ENCODE data around the gene TEAD1.

GRCh38 chr11:12860827-12861226, 186.6 kb downstream of the TEAD1 start:
- TF ChIP-seq POLR2A (IDR thresholded peaks at IDR 0.05; ENCODE audit: low read depth, low read length) (no peak), MYC (IDR thresholded peaks at IDR 0.05; ENCODE audit: low read depth, low read length) (no peak), POLR2AphosphoS5 (IDR thresholded peaks at IDR 0.05; ENCODE audit: insufficient read depth, low read depth, low read length) (no peak), EZH2 (IDR thresholded peaks at IDR 0.05; ENCODE audit: borderline replicate concordance, low read depth, low read length, severe bottlenecking) (no peak), JUN (IDR thresholded peaks at IDR 0.05; ENCODE audit: borderline replicate concordance, insufficient read depth, insufficient read length, low read depth) (no peak), FOS (IDR thresholded peaks at IDR 0.05; ENCODE audit: borderline replicate concordance, insufficient read depth, low read length) (no peak)
- TF ChIP-seq, protein P1, sequence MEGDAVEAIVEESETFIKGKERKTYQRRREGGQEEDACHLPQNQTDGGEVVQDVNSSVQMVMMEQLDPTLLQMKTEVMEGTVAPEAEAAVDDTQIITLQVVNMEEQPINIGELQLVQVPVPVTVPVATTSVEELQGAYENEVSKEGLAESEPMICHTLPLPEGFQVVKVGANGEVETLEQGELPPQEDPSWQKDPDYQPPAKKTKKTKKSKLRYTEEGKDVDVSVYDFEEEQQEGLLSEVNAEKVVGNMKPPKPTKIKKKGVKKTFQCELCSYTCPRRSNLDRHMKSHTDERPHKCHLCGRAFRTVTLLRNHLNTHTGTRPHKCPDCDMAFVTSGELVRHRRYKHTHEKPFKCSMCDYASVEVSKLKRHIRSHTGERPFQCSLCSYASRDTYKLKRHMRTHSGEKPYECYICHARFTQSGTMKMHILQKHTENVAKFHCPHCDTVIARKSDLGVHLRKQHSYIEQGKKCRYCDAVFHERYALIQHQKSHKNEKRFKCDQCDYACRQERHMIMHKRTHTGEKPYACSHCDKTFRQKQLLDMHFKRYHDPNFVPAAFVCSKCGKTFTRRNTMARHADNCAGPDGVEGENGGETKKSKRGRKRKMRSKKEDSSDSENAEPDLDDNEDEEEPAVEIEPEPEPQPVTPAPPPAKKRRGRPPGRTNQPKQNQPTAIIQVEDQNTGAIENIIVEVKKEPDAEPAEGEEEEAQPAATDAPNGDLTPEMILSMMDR (IDR thresholded peaks at IDR 0.05; ENCODE audit: extremely low read depth in 1 of 2, insufficient read depth in 1 of 2, low read depth in 1 of 2, low read length in 2 of 2): no peak
- TF ChIP-seq, protein P2, sequence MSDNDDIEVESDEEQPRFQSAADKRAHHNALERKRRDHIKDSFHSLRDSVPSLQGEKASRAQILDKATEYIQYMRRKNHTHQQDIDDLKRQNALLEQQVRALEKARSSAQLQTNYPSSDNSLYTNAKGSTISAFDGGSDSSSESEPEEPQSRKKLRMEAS (IDR thresholded peaks at IDR 0.05; ENCODE audit: insufficient read depth, insufficient read length): no peak
